Left lung (tissue), 10 donors: Measurements from ENCODE around the gene IGSF9. TPM values are rescaled to one million over a fixed set of nuclear protein-coding genes. Genes with fewer than 3 reads are reported as not detected.

ENCODE experiments used
- ATAC-seq: fragments of 200-7000 bp; cut with Tn5 transposase; one replicate; pipeline ENCODE4 v1.9.1; 2020; ENCODE audit warnings: moderate library complexity
- DNase-seq, 4 donors: peaks; one replicate each; pipeline ENCODE4 v3.0.0-alpha.2; 2013 to 2020
- H3K27ac ChIP-seq, 2 donors: fragments of 200-600 bp; sonication (generic) in 1 of 2; one replicate each; pipeline versions ENCODE4 v1.5.0 to v1.8.0; 2020 to 2021
- H3K27me3 ChIP-seq, 2 donors: fragments of 200-600 bp; sonication (generic) in 1 of 2; one replicate each; pipeline versions ENCODE4 v1.5.0 to v1.8.0; 2020 to 2021
- H3K36me3 ChIP-seq, 2 donors: fragments of 200-600 bp; sonication (generic) in 1 of 2; one replicate each; pipeline versions ENCODE4 v1.5.0 to v1.8.0; 2020 to 2021
- H3K4me1 ChIP-seq, 2 donors: fragments of 200-600 bp; one replicate each; pipeline ENCODE4 v1.8.0; 2021
- H3K4me3 ChIP-seq, 2 donors: fragments of 200-600 bp; sonication (generic) in 1 of 2; one replicate each; pipeline versions ENCODE4 v1.5.0 to v1.8.0; 2020 to 2021; ENCODE audit warnings: mild to moderate bottlenecking in 1 of 2
- H3K9me3 ChIP-seq, 2 donors: fragments of 200-600 bp; sonication (generic) in 1 of 2; one replicate each; pipeline versions ENCODE4 v1.5.0 to v1.8.0; 2020 to 2021
- CTCF ChIP-seq, 2 donors: fragments of 200-600 bp; sonication (generic) in 1 of 2; IDR thresholded peaks; one replicate each; pipeline versions ENCODE4 v1.5.0 to v1.8.0; 2021; ENCODE audit warnings: antibody characterized with exemption in 2 of 2
- intact Hi-C, 2 donors: fragments of 100-400 bp; cut with DNase I; formaldehyde crosslinking; loops; one replicate each; pipeline versions ENCODE4 v1.11.2 to v1.14.2; 2022
- polyA plus RNA-seq, 6 donors: library from polyadenylated mRNA; unstranded; fragments of 120-200 nt; gene quantifications; one replicate each; pipeline ENCODE4 v1.2.1, GENCODE V29; 2013; ENCODE audit not compliant: insufficient read length in 6 of 6
- total RNA-seq, 2 donors: library from RNA; stranded (reverse); fragmentation: NEBNext Ultra II Directional; extraction: Animal tissue kit (Norgen Biotek cat#: 25700); gene quantifications; one replicate each; pipeline ENCODE4 v1.2.1, GENCODE V29; 2021
- donor health status: DM: no; HTN: yes; CAD: no.
- donor health status: DM: no; HTN: no; CAD: no.

Gene IGSF9
- total and polyA plus RNA-seq, 8 donors: 2.8 to 16.9 (median 13.6) TPM

- DNase-seq (no peak), ATAC-seq (no peak)
- intact Hi-C loops: no loop called here
- Histone ChIP-seq H3K27me3 (peaks cover 0 to 16% of the 10 kb centered on the region in 2 donors), H3K27ac (no peak overlapping the region), H3K4me3 (no peak overlapping the region), H3K4me1 (no peaks in the 10 kb centered on the region), H3K9me3 (no peaks in the 10 kb centered on the region), H3K36me3 (no peaks in the 10 kb centered on the region)
- no peak for TF ChIP-seq CTCF (IDR thresholded peaks at IDR 0.05)
Observed at GRCh38 chr1:159981351-159982055, 36.1 kb upstream of the IGSF9 start.

GRCh38 chr1:159980786-159981185, 35.4 kb upstream of the IGSF9 start:
- no peak for TF ChIP-seq CTCF (IDR thresholded peaks at IDR 0.05)
- ATAC-seq (no peak), DNase-seq (no peak)
- peaks cover 0 to 16% of the 10 kb centered on the region in 2 donors for H3K27me3 ChIP-seq
- H3K36me3 ChIP-seq: no peaks in the 10 kb centered on the region
- no peak overlapping the region for H3K27ac ChIP-seq
- H3K4me1 ChIP-seq: no peaks in the 10 kb centered on the region
- intact Hi-C loops: no loop called here
- H3K9me3 ChIP-seq: no peaks in the 10 kb centered on the region
- H3K4me3 ChIP-seq: no peak overlapping the region

GRCh38 chr1:159980076-159980475, 34.7 kb upstream of the IGSF9 start:
- H3K27me3 ChIP-seq: peaks cover 0 to 23% of the 10 kb centered on the region in 2 donors
- no peak for ATAC-seq
- H3K27ac ChIP-seq: no peak overlapping the region
- intact Hi-C loops: no loop called here
- no peak for DNase-seq
- H3K9me3 ChIP-seq: no peaks in the 10 kb centered on the region
- no peaks in the 10 kb centered on the region for H3K4me1 ChIP-seq
- no peaks in the 10 kb centered on the region for H3K36me3 ChIP-seq
- no peak overlapping the region for H3K4me3 ChIP-seq
- no peak for TF ChIP-seq CTCF (IDR thresholded peaks at IDR 0.05)

- Histone ChIP-seq H3K36me3 (no peaks in the 10 kb centered on the region), H3K4me3 (no peak overlapping the region), H3K27me3 (peaks cover 0 to 30% of the 10 kb centered on the region in 2 donors), H3K4me1 (no peaks in the 10 kb centered on the region), H3K27ac (no peak overlapping the region), H3K9me3 (no peaks in the 10 kb centered on the region)
- no peak for TF ChIP-seq CTCF (IDR thresholded peaks at IDR 0.05)
- intact Hi-C loops: no loop called here
- DNase-seq (peak in 2 of 4 donors; percentile 24 to 49), ATAC-seq (no peak)
Observed at GRCh38 chr1:159979257-159979656, 33.8 kb upstream of the IGSF9 start.

GRCh38 chr1:159978107-159978398, 32.6 kb upstream of the IGSF9 start:
- Histone ChIP-seq H3K4me3 (no peak overlapping the region), H3K27ac (no peak overlapping the region), H3K4me1 (no peaks in the 10 kb centered on the region), H3K27me3 (peaks cover 0 to 27% of the 10 kb centered on the region in 2 donors), H3K9me3 (no peaks in the 10 kb centered on the region), H3K36me3 (no peaks in the 10 kb centered on the region)
- TF ChIP-seq CTCF (IDR thresholded peaks at IDR 0.05): no peak
- ATAC-seq: no peak
- DNase-seq: no peak
- intact Hi-C loops: no loop called here
